Nephron (organoid): Measurements from ENCODE around the gene PPT2.
A peak's percentile ranks its signal among the peaks of the same experiment; 100 is the strongest.

Experiments
- H3K27ac Mint-ChIP-seq, 3 experiments: 2 replicates each; pipeline ENCODE4 v1.8.0; 2020; ENCODE audit warnings: mixed read lengths in 3 of 3, mild to moderate bottlenecking in 2 of 3, moderate library complexity in 1 of 3
- H3K27me3 Mint-ChIP-seq: 2 replicates; pipeline ENCODE4 v1.8.0; 2021; ENCODE audit warnings: low read depth, mild to moderate bottlenecking, moderate library complexity, mixed read lengths
- H3K36me3 Mint-ChIP-seq: 2 replicates; pipeline ENCODE4 v1.8.0; 2020; ENCODE audit warnings: low read depth, mixed read lengths
- H3K4me1 Mint-ChIP-seq: 2 replicates; pipeline ENCODE4 v1.8.0; 2020; ENCODE audit warnings: mixed read lengths
- H3K4me3 Mint-ChIP-seq, 3 experiments: 2 replicates each; pipeline ENCODE4 v1.8.0; 2020; ENCODE audit warnings: mild to moderate bottlenecking in 3 of 3, mixed read lengths in 3 of 3, moderate library complexity in 2 of 3
- H3K9me3 Mint-ChIP-seq: 2 replicates; pipeline ENCODE4 v1.8.0; 2020; ENCODE audit warnings: mixed read lengths
- CTCF ChIP-seq, 3 experiments: fragments of 200-600 bp; sonication (generic); IDR thresholded peaks; one replicate each; pipeline ENCODE4 v1.5.0; 2021; ENCODE audit warnings: antibody characterized with exemption in 3 of 3; ENCODE audit not compliant: unreplicated experiment in 3 of 3

The PPT2 gene

DNA sequence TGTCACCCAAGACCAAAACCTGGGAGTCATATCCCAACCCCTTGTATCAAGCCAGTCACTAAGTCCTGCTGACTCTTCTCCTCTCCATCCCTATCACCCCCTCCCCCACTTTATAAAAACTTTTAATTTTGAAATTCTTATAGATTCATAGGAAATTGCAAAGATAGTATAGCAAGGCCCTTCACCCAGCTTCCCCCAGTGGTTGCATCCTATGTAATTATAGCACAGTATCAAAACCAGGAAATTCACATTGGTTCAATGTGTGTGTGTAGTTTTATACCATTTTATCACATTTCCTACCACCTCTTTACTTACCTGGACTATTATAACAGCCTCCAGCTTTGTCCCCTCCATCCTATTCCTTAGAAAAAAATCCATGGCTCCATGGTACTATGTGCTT, 4.1 kb downstream of the PPT2 start:
- Mint-ChIP-seq H3K27ac (no peak overlapping the region), H3K4me1 (peaks cover 24% of the 10 kb centered on the region)

DNA sequence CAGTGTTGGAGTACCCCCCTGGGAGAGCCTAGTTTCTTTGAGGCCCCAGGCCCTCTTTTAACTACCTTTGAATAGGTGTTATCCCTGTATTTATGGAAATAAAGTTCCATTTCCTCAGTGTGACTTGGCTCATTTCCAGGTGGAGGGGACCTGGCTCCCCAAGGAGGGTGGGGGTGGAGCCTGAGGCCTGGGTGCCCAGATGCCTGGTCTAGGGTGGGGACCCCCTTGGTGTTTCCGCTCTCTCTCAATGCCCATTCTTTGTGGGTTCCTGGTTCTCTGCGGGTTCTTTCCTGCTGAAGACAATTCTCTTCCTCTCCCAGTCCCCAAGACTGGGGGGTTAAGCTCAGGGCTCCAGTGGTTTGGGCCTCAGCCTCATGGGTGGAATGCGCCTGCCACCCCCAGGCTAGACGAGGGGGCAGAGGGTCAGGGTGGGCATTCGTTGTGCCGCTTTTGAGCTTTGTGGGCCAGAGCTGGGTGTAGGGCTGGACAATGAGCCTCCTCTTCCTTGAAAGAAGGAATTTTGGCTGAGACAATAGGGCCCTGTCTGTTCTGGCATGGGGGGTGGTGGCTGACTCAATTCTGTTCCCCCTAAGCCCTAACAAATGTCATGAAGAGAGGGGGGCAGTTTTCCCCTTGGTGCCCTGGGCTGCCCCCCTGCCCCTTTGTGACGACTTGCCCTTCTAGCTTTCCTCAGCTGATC, 9.8 kb downstream of the PPT2 start:
- Mint-ChIP-seq H3K4me1 (no peaks in the 10 kb centered on the region), H3K9me3 (no peaks in the 10 kb centered on the region), H3K36me3 (peaks cover 53% of the 10 kb centered on the region), H3K4me3 (no peak overlapping the region), H3K27ac (no peak overlapping the region), H3K27me3 (no peaks in the 10 kb centered on the region)
- TF ChIP-seq CTCF (IDR thresholded peaks at IDR 0.05; ENCODE audit: unreplicated experiment in 3 of 3) = no peak

More for the DNA sequence above, 4.1 kb downstream of the PPT2 start:
- no peak for TF ChIP-seq CTCF (IDR thresholded peaks at IDR 0.05; ENCODE audit: unreplicated experiment in 3 of 3)
- peak overlapping the region in 1 of 3 experiments; percentile 64 for H3K4me3 Mint-ChIP-seq
- no peaks in the 10 kb centered on the region for H3K27me3 Mint-ChIP-seq
- H3K9me3 Mint-ChIP-seq = no peaks in the 10 kb centered on the region
- H3K36me3 Mint-ChIP-seq = peaks cover 45% of the 10 kb centered on the region

GRCh38 chr6:32164295-32164694, 10.4 kb downstream of the PPT2 start, which contains the start of gene EGFL8:
Gene EGFL8 (plus strand): TSS chr6:32164595. CDS start chr6:32166166, 1,571 bp downstream.
- H3K4me3 Mint-ChIP-seq = peak within 1 kb of the TSS in 1 of 3 experiments; percentile 2
- H3K36me3 Mint-ChIP-seq = peaks cover 52% of the 10 kb centered on the region
- no peaks in the 10 kb centered on the region for H3K27me3 Mint-ChIP-seq
- no peaks in the 10 kb centered on the region for H3K4me1 Mint-ChIP-seq
- H3K9me3 Mint-ChIP-seq = no peaks in the 10 kb centered on the region
- TF ChIP-seq CTCF (IDR thresholded peaks at IDR 0.05; ENCODE audit: unreplicated experiment in 3 of 3) = no peak
- H3K27ac Mint-ChIP-seq = peak within 1 kb of the TSS in 2 of 3 experiments; percentile 38 to 42

- Mint-ChIP-seq H3K36me3 (peaks cover 67% of the 10 kb centered on the region), H3K4me3 (no peak overlapping the region), H3K27ac (no peak overlapping the region), H3K4me1 (no peaks in the 10 kb centered on the region), H3K27me3 (no peaks in the 10 kb centered on the region), H3K9me3 (no peaks in the 10 kb centered on the region)
- TF ChIP-seq CTCF (IDR thresholded peaks at IDR 0.05; ENCODE audit: unreplicated experiment in 3 of 3) = no peak
Measured at GRCh38 chr6:32166411-32167061, 12.6 kb downstream of the PPT2 start.

DNA sequence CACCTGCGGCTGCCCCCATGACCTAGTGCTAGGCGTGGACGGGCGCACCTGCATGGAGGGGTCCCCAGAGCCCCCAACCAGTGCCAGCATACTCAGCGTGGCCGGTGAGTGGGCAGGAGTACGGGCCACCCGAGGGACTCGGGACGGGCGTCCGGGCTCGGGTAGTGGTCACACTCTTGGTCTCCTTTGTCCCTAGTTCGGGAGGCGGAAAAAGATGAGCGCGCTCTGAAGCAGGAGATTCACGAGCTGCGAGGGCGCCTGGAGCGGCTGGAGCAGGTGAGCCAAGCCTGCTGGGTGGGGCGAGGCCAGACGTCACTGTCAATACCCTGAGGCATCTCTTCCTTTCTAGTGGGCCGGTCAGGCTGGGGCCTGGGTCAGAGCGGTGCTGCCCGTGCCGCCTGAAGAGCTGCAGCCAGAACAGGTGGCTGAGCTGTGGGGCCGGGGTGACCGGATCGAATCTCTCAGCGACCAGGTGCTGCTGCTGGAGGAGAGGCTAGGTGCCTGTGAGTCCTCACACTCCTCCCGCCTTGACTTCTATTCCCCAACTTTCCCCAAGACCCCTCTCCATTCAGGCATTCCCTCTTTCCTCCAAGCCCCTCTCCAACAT, 13.3 kb downstream of the PPT2 start:
- Mint-ChIP-seq H3K9me3 (no peaks in the 10 kb centered on the region), H3K4me3 (no peak overlapping the region), H3K27me3 (no peaks in the 10 kb centered on the region), H3K36me3 (peaks cover 64% of the 10 kb centered on the region), H3K4me1 (no peaks in the 10 kb centered on the region), H3K27ac (peak overlapping the region in 1 of 3 experiments; percentile 34)
- TF ChIP-seq CTCF (IDR thresholded peaks at IDR 0.05; ENCODE audit: unreplicated experiment in 3 of 3) = no peak
